Stimulated activated CD8-positive, alpha-beta memory T cell treated with anti-CD3 and anti-CD28 coated beads, Interleukin-7, amount 100 ng/mL, for 4 hours (primary cell): ENCODE results near the gene ADAM19.
A peak's percentile ranks its signal among the peaks of the same experiment; 100 is the strongest.

ENCODE experiments used
- DNase-seq, 2 donors: peaks; one replicate each; pipeline ENCODE4 v3.0.0-alpha.2; 2020; ENCODE audit warnings: low read depth in 2 of 2

Gene ADAM19

GRCh38 chr5:157597277-157597676 lies 21.7 kb upstream of the ADAM19 start:
- DNase-seq = no peak

- DNase-seq = peak; percentile 18 to 33
These were observed 20.9 kb upstream of the ADAM19 start for GRCh38 chr5:157596487-157596886.

DNA sequence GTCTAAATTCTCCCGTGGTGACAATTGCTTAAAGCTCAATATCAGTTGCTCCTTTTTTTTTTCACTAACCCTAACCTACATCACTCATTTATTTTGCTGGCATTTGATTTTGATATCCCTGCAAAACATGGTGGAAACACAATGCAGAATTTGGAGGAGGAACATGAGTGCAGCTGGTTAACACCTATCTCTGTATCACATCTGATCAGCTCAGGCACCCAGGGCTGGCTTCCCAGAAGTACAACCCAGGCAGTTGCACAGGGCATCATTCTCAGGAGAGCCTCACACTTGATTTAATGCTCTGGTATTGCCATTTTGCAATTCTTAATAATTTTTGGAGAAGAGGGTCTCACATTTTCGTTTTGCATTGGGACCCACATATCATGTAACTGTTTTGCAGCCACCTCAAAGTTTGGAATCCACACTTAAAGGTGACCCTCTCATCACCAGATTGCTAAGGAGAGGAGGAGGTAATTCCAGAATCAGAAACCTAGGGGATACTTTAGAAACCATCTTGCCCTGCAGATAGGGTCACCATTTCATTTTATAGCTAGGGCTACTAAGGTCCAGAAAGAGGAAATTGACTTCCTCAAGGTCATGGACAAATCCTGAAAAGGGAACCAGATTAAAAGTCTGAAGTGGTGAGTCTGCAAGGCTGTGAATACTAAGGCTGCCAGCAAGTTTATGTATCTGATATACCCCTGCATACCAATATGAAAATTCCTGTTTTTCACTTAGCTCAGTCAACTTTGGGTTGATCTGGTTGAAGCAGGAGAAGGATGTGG lies 19.3 kb upstream of the ADAM19 start:
- DNase-seq = no peak

GRCh38 chr5:157594257-157594656 lies 18.7 kb upstream of the ADAM19 start:
- DNase-seq = no peak

DNA sequence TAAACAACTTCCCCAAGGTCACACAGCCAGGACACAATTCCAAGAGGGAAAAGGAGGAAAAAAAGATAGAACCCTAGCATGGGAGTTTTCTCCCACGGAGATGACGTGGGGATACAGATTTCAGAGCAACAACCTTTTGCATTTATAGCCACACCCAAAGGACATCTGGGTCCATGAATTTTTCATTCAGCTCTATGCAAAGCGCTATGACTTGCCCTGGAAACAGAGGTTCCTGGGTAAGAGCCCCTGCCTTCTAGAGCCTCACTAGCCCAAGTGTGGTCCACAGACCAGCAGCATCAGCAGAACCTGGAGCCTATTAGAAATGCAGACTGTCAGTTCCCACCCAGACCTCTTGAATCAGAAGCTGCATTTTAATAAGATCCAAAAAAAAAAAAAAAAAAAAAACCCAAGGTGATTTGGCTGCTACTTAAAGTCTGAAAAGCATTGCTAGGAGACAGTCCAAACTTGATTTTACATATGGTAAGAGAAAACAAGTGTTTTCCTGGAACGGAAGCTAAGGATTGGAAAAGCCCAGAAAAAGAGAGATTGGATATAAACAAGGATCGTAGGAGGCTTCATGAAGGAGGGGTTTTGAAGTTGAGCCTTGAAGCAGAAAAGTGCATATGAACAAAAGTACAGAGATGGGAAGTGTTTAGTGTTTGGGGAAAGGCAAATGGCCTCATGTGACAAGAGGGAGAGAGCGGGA lies 17.6 kb upstream of the ADAM19 start:
- DNase-seq = no peak

- no peak for DNase-seq
These were observed 17.0 kb upstream of the ADAM19 start for GRCh38 chr5:157592594-157592993.

GRCh38 chr5:157590478-157590877 lies 14.9 kb upstream of the ADAM19 start:
- no peak for DNase-seq

DNA sequence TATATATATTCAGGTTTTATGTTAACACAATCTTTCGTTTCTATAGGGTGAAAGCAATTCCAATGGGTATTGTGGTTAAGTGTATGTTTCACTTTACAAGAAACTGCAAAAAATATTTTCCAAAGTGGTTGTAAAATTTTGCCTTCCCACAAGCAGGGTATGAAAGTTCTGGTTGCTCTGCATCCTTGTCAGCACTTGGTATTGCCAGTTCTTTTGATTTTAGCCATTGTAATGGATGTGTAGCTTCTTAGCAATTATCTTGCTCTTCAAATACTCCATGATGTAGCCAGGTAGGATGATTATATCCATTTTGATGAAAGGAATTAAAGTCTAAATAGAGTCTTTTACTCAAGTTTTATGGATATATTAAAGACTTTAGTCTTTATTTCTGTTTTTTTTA lies 9.1 kb upstream of the ADAM19 start:
- no peak for DNase-seq

DNA sequence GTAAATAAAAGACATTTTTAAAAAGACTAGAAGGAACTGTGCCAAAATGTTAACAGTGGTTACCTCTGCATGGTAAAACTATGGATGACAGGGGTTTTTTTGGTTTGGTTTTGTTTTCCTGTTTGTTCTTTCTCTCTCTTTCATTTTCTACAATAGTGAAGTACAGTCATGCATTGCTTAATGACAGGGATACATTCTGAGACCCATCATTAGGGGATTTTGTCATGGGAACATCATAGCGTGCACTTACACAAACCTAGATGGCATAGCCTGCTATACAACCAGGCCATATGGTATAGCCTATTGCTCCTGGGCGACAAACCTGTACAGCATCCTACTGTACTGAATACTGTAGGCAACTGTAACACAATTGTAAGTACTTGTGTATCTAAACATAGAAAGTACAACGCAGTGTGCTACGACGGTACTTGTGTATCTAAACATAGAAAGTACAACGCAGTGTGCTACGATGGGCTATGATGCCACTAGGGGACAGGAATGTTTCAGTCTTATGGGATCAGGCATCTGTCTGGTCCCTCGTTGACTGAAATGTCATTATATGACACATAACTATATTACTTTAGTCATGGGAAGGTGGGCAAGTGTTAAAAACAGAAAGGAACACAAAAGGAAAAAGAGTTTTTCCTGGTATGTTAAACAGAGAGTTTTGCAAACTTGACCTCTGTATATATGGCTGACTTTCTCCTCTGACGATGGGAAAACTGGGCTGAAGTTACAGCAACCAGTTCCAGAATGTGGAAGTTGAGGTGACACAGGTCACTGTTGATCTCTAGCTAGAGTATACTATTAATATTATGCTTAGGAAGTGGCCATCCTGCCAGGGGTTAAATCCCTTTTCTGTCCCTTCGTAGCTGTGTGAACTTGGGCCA lies 7.4 kb upstream of the ADAM19 start:
- DNase-seq = no peak

GRCh38 chr5:157581901-157582300 lies 6.3 kb upstream of the ADAM19 start:
- DNase-seq = no peak

- DNase-seq = no peak
These were observed 2.7 kb upstream of the ADAM19 start for GRCh38 chr5:157578079-157578780.

GRCh38 chr5:157576678-157577077 lies 1.1 kb upstream of the ADAM19 start:
- DNase-seq = no peak

DNA sequence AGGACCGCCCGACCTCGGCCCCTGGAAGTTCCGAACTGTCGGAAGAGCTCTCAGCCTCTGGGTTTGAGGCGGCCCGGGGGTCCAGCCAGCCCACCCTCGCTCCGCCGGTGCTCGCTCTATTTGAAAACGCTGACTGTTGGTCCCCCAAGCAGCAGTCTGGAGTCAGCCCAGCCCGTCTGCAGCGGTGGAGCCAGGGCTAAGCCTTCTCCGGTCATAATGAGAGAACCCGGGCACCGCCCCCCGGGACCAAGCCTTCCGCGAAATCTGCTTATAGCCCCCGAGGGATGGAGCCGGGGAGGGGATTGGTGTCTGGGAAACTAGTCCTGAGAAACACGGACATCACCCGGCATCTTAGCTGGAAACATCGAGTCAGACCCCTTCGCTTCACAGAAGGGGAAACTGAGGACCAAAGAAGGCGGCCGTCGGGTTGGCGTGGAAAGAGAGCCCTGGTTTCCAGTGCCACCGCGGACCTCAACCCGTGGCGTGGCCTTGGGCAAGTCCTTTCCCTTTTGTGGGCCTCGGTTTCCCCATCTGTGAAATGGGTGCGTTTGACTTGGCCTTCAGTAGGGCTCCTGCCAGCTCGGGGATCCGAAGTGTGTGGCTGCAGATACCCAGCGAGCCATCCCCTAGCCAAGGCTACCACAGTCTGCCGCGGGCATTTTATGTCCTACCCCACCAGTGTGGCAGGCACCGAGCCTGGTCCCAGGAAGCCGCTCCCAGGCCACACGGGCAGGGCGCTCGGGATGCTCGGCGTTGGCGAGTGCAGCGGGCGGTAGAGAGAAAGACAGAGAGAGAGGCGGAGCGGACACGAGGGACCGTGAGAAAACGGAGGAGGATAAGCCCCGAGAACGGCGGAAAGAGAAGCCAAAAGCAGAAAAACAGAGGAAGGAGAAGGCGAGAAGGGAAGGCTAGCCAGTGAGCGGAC lies 857 bp downstream of the ADAM19 start:
- no peak for DNase-seq

DNA sequence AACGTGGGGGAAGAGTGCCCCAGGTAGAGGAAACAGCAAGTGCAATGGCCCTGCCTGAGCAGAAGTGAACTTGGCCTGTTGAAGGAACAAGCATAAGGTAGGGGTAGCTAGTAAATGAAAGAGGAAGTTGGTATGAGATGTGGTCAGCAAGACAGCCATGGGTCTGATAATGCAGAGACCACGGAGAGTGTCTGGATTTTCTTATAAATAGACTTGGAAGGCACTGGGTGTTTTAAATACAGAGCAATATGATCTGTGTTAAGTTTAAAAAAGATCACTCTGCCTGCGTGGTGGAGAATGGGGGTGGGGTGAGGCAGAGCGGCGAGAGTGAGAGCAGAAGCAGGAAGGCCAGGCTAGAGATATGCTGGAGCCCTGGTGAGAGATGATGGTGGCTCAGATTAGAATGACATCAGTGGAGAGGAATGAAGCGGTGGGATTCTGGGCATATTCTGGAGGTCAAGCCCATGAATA lies 4.2 kb downstream of the ADAM19 start:
- no peak for DNase-seq

DNA sequence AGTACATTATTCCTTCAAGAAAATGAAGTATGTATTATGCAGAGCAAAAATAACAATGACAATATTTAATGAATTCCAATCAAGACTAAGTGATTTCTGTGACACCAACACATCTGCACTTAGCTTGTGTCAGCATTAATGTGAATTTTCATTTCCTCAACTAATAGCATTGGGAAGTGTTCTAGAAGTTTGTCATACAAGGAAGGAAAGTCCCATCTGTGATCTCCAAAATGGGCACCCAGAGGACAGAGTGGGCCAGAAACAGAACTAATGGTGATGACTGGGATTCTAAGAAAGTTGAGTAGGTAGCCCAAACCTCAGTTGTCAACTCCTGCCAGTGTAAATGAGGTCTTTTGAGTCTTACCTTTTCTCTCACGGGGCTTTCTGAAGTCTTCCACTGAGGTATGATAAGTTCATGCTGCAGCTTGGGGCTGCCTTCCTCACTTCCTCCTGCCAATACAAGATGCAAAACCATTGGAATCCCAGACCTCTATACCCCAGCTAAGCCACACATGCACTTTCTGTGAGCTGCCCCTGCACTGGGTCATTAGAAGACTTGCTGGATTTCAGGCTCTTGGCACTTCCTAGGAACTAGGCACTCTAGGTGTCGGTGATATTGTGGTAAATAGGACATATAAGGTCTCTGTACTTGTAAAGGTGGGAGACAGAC lies 4.9 kb downstream of the ADAM19 start:
- DNase-seq = no peak

DNA sequence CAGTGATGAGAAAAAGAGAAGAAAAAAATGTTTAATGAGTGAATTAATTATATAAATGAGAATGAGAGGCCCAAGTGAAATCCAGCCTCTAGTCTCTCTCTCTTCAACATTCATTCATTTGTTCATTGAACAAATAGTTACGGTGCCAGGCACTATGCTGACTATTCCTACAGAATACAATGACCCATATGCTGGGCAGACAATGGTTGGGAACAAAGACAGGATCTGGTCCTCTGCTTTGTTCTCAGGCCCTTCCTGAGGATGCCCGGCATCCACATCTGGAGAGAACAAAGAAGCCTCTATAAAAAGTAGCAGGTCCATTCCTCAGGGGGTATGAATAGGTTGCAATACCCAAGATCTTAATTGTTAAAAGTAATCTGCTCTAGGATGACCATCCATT lies 6.9 kb downstream of the ADAM19 start:
- DNase-seq = no peak

DNA sequence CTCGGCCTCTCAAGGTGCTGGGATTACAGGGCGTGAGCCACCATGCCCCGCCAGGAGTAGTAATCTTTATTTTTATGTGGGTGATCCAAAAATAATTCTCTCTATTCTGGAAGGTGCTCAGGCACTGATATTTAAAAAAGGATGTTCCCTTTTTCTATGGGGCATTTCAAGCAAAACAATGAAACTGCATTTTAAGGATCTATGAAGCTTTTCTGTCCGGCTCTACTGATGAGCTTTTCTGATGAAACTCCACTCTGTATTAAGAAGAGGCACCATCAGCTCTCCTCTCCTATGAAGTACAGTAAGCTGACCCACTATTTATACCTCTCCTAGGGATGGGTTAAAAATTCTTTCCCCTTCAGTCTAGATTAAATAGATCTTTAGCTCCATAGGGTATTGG lies 7.4 kb downstream of the ADAM19 start:
- no peak for DNase-seq

- no peak for DNase-seq
These were observed 8.6 kb downstream of the ADAM19 start for GRCh38 chr5:157566902-157567489.

DNA sequence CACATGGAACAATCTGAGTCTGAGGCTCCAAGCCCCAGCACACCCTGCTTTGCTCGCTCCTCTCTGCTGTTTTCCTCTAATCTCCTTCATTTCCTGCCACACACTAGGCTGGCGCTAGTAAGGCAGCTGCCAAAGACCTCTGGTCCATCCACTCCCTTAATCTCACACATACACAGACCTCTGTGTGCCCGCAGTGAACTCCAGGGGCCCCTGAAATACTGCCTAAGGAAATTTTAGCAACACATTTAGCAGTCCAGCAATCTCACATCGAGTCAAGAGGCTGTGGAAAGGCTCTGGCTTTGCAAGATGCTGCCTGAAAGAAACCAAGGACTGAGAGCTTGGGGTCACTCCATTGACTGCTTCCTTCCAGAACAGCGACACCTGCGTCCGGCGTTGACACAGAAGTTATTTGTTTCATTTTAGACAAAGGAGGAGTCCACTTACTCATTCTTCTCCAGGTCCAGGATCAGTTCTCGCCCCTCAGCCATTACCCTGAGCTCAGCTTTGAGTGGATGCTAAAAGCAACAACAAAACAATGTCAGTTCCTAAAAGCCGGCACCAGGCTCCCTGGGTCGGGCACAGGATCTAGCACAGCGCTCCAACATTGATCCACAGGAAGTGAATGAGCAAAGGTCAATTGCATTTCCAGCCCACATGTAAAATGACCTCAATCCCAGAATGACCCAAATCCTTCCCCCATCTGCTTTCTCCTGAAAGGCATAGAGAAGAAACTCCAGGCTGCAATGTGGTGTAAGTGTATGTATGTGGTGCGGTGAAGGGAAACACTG lies 11.5 kb downstream of the ADAM19 start:
- no peak for DNase-seq
